Fibroblast of lung (primary cell): Measurements from ENCODE around the gene BCAS1.

Experiments used
- EZH2 ChIP-seq: IDR thresholded peaks from 2 replicates; pipeline ENCODE4 v1.5.1; 2012; ENCODE audit warnings: low read length, control low read depth, mild to moderate bottlenecking; ENCODE audit errors: missing control alignments
- TF ChIP-seq, protein P1 (sequence below), 2 donors: IDR thresholded peaks in 1 of 2; conservative IDR thresholded peaks in 1 of 2; 1 replicate in 1 of 2; 2 replicates in 1 of 2; pipeline ENCODE4 v1.5.1; 2011 to 2012; ENCODE audit warnings: low read length in 2 of 2, control low read depth in 1 of 2, inconsistent platforms in 1 of 2, low read depth in 1 of 2, mild to moderate bottlenecking in 1 of 2

DNA sequence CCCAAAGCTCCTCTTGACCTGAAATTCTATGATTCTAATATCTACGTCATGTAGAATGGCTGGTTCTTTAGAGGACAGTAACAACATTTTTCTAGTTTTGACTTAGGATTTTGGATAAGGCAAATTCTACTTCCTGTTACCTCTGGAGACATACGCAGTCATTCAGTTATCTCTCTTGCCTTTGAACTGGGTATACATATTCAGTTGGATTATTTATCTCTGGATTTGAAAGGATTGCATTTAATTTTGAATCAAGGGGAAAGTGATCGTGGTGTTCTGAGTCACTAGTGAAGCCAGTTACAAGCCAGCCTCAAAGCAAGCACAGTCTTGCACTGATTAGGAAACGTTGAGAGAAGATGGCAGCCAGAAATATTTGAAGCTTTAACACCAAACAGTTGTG lies 35.3 kb upstream of the BCAS1 start:
- TF ChIP-seq EZH2 = no peak
- TF ChIP-seq, protein P1, sequence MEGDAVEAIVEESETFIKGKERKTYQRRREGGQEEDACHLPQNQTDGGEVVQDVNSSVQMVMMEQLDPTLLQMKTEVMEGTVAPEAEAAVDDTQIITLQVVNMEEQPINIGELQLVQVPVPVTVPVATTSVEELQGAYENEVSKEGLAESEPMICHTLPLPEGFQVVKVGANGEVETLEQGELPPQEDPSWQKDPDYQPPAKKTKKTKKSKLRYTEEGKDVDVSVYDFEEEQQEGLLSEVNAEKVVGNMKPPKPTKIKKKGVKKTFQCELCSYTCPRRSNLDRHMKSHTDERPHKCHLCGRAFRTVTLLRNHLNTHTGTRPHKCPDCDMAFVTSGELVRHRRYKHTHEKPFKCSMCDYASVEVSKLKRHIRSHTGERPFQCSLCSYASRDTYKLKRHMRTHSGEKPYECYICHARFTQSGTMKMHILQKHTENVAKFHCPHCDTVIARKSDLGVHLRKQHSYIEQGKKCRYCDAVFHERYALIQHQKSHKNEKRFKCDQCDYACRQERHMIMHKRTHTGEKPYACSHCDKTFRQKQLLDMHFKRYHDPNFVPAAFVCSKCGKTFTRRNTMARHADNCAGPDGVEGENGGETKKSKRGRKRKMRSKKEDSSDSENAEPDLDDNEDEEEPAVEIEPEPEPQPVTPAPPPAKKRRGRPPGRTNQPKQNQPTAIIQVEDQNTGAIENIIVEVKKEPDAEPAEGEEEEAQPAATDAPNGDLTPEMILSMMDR (conservative IDR thresholded peaks at IDR 0.05 in 1 of 2, IDR thresholded peaks at IDR 0.05 in 1 of 2; ENCODE audit: low read depth in 1 of 2, low read length in 2 of 2) = no peak
